H9 (cell line): ENCODE results near the gene PRKRA. TPM values are rescaled to one million over a fixed set of nuclear protein-coding genes. Genes with fewer than 3 reads are reported as not detected.

Experiments
- DNase-seq: peaks from one replicate; pipeline ENCODE4 v3.0.0-alpha.2; 2017
- H2AFZ ChIP-seq: one replicate; pipeline ENCODE4 v1.6.1; 2013; ENCODE audit warnings: mild to moderate bottlenecking, low read length, control low read depth, moderate library complexity
- H2AK5ac ChIP-seq: 2 replicates; pipeline ENCODE4 v1.6.1; 2013; ENCODE audit warnings: low read length, control low read depth, mixed read lengths; ENCODE audit not compliant: insufficient read length
- H2BK120ac ChIP-seq: one replicate; pipeline ENCODE4 v1.6.1; 2013; ENCODE audit warnings: low read depth, mild to moderate bottlenecking, low read length, control low read depth, inconsistent platforms; ENCODE audit not compliant: poor library complexity, severe bottlenecking
- H2BK12ac ChIP-seq: 2 replicates; pipeline ENCODE4 v1.6.1; 2013; ENCODE audit warnings: low read length, control low read depth, mixed read lengths, low read depth; ENCODE audit not compliant: insufficient read length
- H2BK15ac ChIP-seq: 2 replicates; pipeline ENCODE4 v1.6.1; 2013; ENCODE audit warnings: low read depth, low read length, control low read depth
- H2BK20ac ChIP-seq: one replicate; pipeline ENCODE4 v1.6.1; 2013; ENCODE audit warnings: low read depth, mild to moderate bottlenecking, low read length, control low read depth, inconsistent platforms; ENCODE audit not compliant: poor library complexity, severe bottlenecking
- H2BK5ac ChIP-seq: 2 replicates; pipeline ENCODE4 v1.6.1; 2013; ENCODE audit warnings: low read length, control low read depth, mixed read lengths; ENCODE audit not compliant: insufficient read length
- H3K14ac ChIP-seq: 2 replicates; pipeline ENCODE4 v1.6.1; 2013; ENCODE audit warnings: low read length, control low read depth; ENCODE audit not compliant: insufficient read depth
- H3K18ac ChIP-seq: 2 replicates; pipeline ENCODE4 v1.6.1; 2013; ENCODE audit warnings: low read depth, mild to moderate bottlenecking, mixed read lengths, low read length, control low read depth; ENCODE audit not compliant: insufficient read length
- H3K23ac ChIP-seq: 2 replicates; pipeline ENCODE4 v1.6.1; 2013; ENCODE audit warnings: low read length, control low read depth, mixed read lengths, low read depth; ENCODE audit not compliant: insufficient read length
- H3K23me2 ChIP-seq: 2 replicates; pipeline ENCODE4 v1.6.1; 2013; ENCODE audit warnings: low read depth, mild to moderate bottlenecking, mixed read lengths, low read length, control low read depth; ENCODE audit not compliant: insufficient read length, poor library complexity, severe bottlenecking
- H3K27ac ChIP-seq: 2 replicates; pipeline ENCODE4 v1.5.1; 2013; ENCODE audit warnings: low read length, control low read depth, mixed read lengths, low read depth; ENCODE audit not compliant: insufficient read length
- H3K27me3 ChIP-seq: 2 replicates; pipeline ENCODE4 v1.6.1; 2013; ENCODE audit warnings: low read length, control low read depth, inconsistent platforms; ENCODE audit not compliant: insufficient read depth
- H3K4ac ChIP-seq: 2 replicates; pipeline ENCODE4 v1.6.1; 2013; ENCODE audit warnings: low read depth, mild to moderate bottlenecking, control low read depth, inconsistent platforms, low read length, moderate library complexity
- H3K4me1 ChIP-seq: 2 replicates; pipeline ENCODE4 v1.6.1; 2013; ENCODE audit warnings: low read length, control low read depth, inconsistent platforms; ENCODE audit not compliant: insufficient read depth
- H3K4me2 ChIP-seq: 2 replicates; pipeline ENCODE4 v1.6.1; 2013; ENCODE audit warnings: low read length, control low read depth, mixed read lengths; ENCODE audit not compliant: insufficient read length, insufficient read depth
- H3K56ac ChIP-seq: 2 replicates; pipeline ENCODE4 v1.6.1; 2013; ENCODE audit warnings: low read depth, mild to moderate bottlenecking, mixed read lengths, low read length, control low read depth; ENCODE audit not compliant: insufficient read length
- H3K79me1 ChIP-seq: 2 replicates; pipeline ENCODE4 v1.6.1; 2013; ENCODE audit warnings: low read depth, mild to moderate bottlenecking, moderate library complexity, low read length, control low read depth, inconsistent platforms; ENCODE audit not compliant: insufficient read depth, poor library complexity, severe bottlenecking
- H3K79me2 ChIP-seq: 2 replicates; pipeline ENCODE4 v1.6.1; 2013; ENCODE audit warnings: low read length, control low read depth, inconsistent platforms; ENCODE audit not compliant: insufficient read depth
- H3K9ac ChIP-seq: 2 replicates; pipeline ENCODE4 v1.6.1; 2013; ENCODE audit warnings: low read length, control low read depth, mixed read lengths; ENCODE audit not compliant: insufficient read length; ENCODE audit errors: extremely low read depth
- H3K9me3 ChIP-seq: one replicate; pipeline ENCODE4 v1.6.1; 2013; ENCODE audit warnings: low read depth, low read length, inconsistent platforms; ENCODE audit not compliant: control insufficient read depth
- H3T11ph ChIP-seq: one replicate; pipeline ENCODE4 v1.6.1; 2013; ENCODE audit warnings: mild to moderate bottlenecking, low read length, control low read depth, inconsistent platforms
- H4K20me1 ChIP-seq: one replicate; pipeline ENCODE4 v1.6.1; 2013; ENCODE audit not compliant: control insufficient read depth, insufficient read length, insufficient read depth
- H4K5ac ChIP-seq: 2 replicates; pipeline ENCODE4 v1.6.1; 2013; ENCODE audit warnings: low read depth, mild to moderate bottlenecking, mixed read lengths, low read length, control low read depth; ENCODE audit not compliant: insufficient read length
- H4K8ac ChIP-seq: replicated peaks from 2 replicates; pipeline ENCODE4 v1.6.1; 2013; ENCODE audit warnings: low read length, control low read depth, mixed read lengths, low read depth; ENCODE audit not compliant: insufficient read length
- H4K91ac ChIP-seq: 2 replicates; pipeline ENCODE4 v1.6.1; 2013; ENCODE audit warnings: low read depth, mild to moderate bottlenecking, moderate library complexity, mixed read lengths, low read length, control low read depth; ENCODE audit not compliant: insufficient read length
- H3K27ac Mint-ChIP-seq, 3 experiments: 2 replicates in 2 of 3; 3 replicates in 1 of 3; pipeline ENCODE4 v1.8.0; 2020 to 2021; ENCODE audit warnings: mixed read lengths in 3 of 3, mild to moderate bottlenecking in 1 of 3, moderate library complexity in 1 of 3
- H3K27me3 Mint-ChIP-seq: 2 replicates; pipeline ENCODE4 v1.8.0; 2021; ENCODE audit warnings: low read depth, mild to moderate bottlenecking, moderate library complexity, mixed read lengths
- H3K36me3 Mint-ChIP-seq, 3 experiments: 2 replicates in 2 of 3; 3 replicates in 1 of 3; pipeline ENCODE4 v1.8.0; 2020 to 2021; ENCODE audit warnings: low read depth in 3 of 3, mixed read lengths in 3 of 3; ENCODE audit not compliant: insufficient read depth in 1 of 3
- H3K4me1 Mint-ChIP-seq, 2 experiments: 2 replicates each; pipeline ENCODE4 v1.8.0; 2020; ENCODE audit warnings: mixed read lengths in 2 of 2
- H3K4me3 Mint-ChIP-seq, 2 experiments: 2 replicates in 1 of 2; 3 replicates in 1 of 2; pipeline ENCODE4 v1.8.0; 2020 to 2021; ENCODE audit warnings: mild to moderate bottlenecking in 2 of 2, mixed read lengths in 2 of 2, moderate library complexity in 1 of 2
- H3K9me3 Mint-ChIP-seq, 2 experiments: 2 replicates in 1 of 2; 3 replicates in 1 of 2; pipeline ENCODE4 v1.8.0; 2020; ENCODE audit warnings: mild to moderate bottlenecking in 2 of 2, mixed read lengths in 2 of 2, moderate library complexity in 1 of 2
- CTCF ChIP-seq: fragments of 200-600 bp; sonication (generic); conservative IDR thresholded peaks from 3 replicates; pipeline ENCODE4 v1.8.0; 2021; ENCODE audit warnings: antibody characterized with exemption, mild to moderate bottlenecking
- total RNA-seq: library from RNA; stranded (reverse); gene quantifications from 2 replicates; pipeline ENCODE4 v1.2.1, GENCODE V29; 2021

PRKRA gene
- total RNA-seq, 1 experiment from 2014 or later, result 61.5 TPM

- H2AFZ ChIP-seq, result no peak overlapping the region
- H4K5ac ChIP-seq, result no peak overlapping the region
- no peak overlapping the region for H3K4ac ChIP-seq
- no peak overlapping the region for H4K8ac ChIP-seq
- no peak overlapping the region for H3K27ac Mint-ChIP-seq
- H3K4me1 ChIP-seq, result no peaks in the 10 kb centered on the region
- H3K36me3 Mint-ChIP-seq, result no peaks in the 10 kb centered on the region
- H3K4me3 Mint-ChIP-seq, result no peak overlapping the region
- H3K4me1 Mint-ChIP-seq, result no peaks in the 10 kb centered on the region
- DNase-seq, result no peak
- H2BK12ac ChIP-seq, result no peak overlapping the region
- no peak overlapping the region for H4K91ac ChIP-seq
- H2AK5ac ChIP-seq, result no peak overlapping the region
- H2BK5ac ChIP-seq, result no peak overlapping the region
- no peak overlapping the region for H2BK20ac ChIP-seq
- no peak for TF ChIP-seq CTCF
- H3K18ac ChIP-seq, result no peak overlapping the region
- H3K9me3 Mint-ChIP-seq, result no peaks in the 10 kb centered on the region
- no peak overlapping the region for H3K27ac ChIP-seq
- no peak overlapping the region for H3K23ac ChIP-seq
- H3K79me2 ChIP-seq, result no peaks in the 10 kb centered on the region
- H3K23me2 ChIP-seq, result no peaks in the 10 kb centered on the region
- H3K4me2 ChIP-seq, result no peak overlapping the region
- no peak overlapping the region for H3K9ac ChIP-seq
- no peak overlapping the region for H2BK15ac ChIP-seq
- no peaks in the 10 kb centered on the region for H3K27me3 Mint-ChIP-seq
- no peak overlapping the region for H3K56ac ChIP-seq
- H3K9me3 ChIP-seq, result no peaks in the 10 kb centered on the region
- no peak overlapping the region for H2BK120ac ChIP-seq
- H3K27me3 ChIP-seq, result no peaks in the 10 kb centered on the region
- no peak overlapping the region for H3K14ac ChIP-seq
- H3T11ph ChIP-seq, result no peak overlapping the region
- H4K20me1 ChIP-seq, result no peaks in the 10 kb centered on the region
- no peaks in the 10 kb centered on the region for H3K79me1 ChIP-seq
Observed at GRCh38 chr2:178394859-178395258, 56.1 kb downstream of the PRKRA start.
